ENCODE measurements around the gene STARD10. TPM values are rescaled to one million over a fixed set of nuclear protein-coding genes. Genes with fewer than 3 reads are reported as not detected.

Gene STARD10
- total and polyA plus RNA-seq, 2 of the 8 experiments (the other 6 are each of a cell fraction or from before 2014, with no cell fraction given) = 23.7 to 35.7 TPM

GRCh38 chr11:72842653-72843330, 48.9 kb upstream of the STARD10 start:
- Histone ChIP-seq H3K56ac (replicated peaks; ENCODE audit: insufficient read length, low read depth, low read length) (no peak overlapping the region), H3K9ac (replicated peaks in 1 of 4; ENCODE audit: extremely low read depth in 1 of 4, low read depth in 3 of 4, low read length in 3 of 4) (no peak overlapping the region), H3K27ac (ENCODE audit: low read depth, low read length) (no peak overlapping the region), H3K14ac (ENCODE audit: insufficient read length) (no peak overlapping the region), H2AK5ac (ENCODE audit: low read depth, low read length) (no peak overlapping the region), H3K9me3 (ENCODE audit: insufficient read depth in 2 of 2, low read depth in 1 of 2, low read length in 1 of 2) (no peaks in the 10 kb centered on the region), H3K18ac (ENCODE audit: extremely low read depth, low read length) (no peak overlapping the region), H2BK120ac (replicated peaks; ENCODE audit: low read depth, low read length) (no peak overlapping the region), H3K27me3 (replicated peaks in 1 of 4; ENCODE audit: control insufficient read depth in 3 of 4, extremely low read depth in 1 of 4, insufficient read depth in 3 of 4, low read length in 3 of 4) (no peaks in the 10 kb centered on the region), H3K23ac (ENCODE audit: insufficient read length) (no peak overlapping the region), H4K5ac (ENCODE audit: insufficient read length, low read depth, low read length) (no peak overlapping the region), H3K79me2 (ENCODE audit: control insufficient read depth in 1 of 2, insufficient read depth in 2 of 2, low read length in 2 of 2) (no peaks in the 10 kb centered on the region), H4K91ac (replicated peaks; ENCODE audit: insufficient read length, low read length) (no peak overlapping the region), H2BK5ac (ENCODE audit: low read depth, low read length) (no peak overlapping the region), H4K8ac (ENCODE audit: extremely low read depth, insufficient read depth, low read length) (no peak overlapping the region), H4K20me1 (replicated peaks in 1 of 2; ENCODE audit: control insufficient read depth in 1 of 2, insufficient read depth in 2 of 2, low read length in 2 of 2) (no peaks in the 10 kb centered on the region), H3K79me1 (ENCODE audit: low read depth, low read length) (no peaks in the 10 kb centered on the region), H3K36me3 (ENCODE audit: control insufficient read depth in 2 of 4, insufficient read depth in 4 of 4, low read length in 3 of 4) (no peaks in the 10 kb centered on the region), H2BK15ac (ENCODE audit: low read length) (no peak overlapping the region), H3K4me2 (ENCODE audit: insufficient read depth in 1 of 2, low read depth in 2 of 2, low read length in 2 of 2) (no peak overlapping the region), H3K4me1 (replicated peaks in 1 of 4; ENCODE audit: control insufficient read depth in 3 of 4, insufficient read depth in 4 of 4, low read length in 3 of 4) (no peaks in the 10 kb centered on the region), H3K23me2 (ENCODE audit: low read depth, low read length) (no peaks in the 10 kb centered on the region), H2BK12ac (ENCODE audit: low read depth, low read length) (no peak overlapping the region), H2AFZ (ENCODE audit: low read length) (no peak overlapping the region), H3K4me3 (ENCODE audit: extremely low read depth in 1 of 4, insufficient read depth in 2 of 4, low read depth in 3 of 4, low read length in 4 of 4) (no peak overlapping the region), H2BK20ac (ENCODE audit: low read length) (no peak overlapping the region), H3K4ac (replicated peaks; ENCODE audit: insufficient read length, low read depth, low read length) (no peak overlapping the region)
- POLR2A ChIA-PET (ENCODE audit: partially characterized antibody) = no interaction called here
- FAIRE-seq = no peak
- 87% methylated on average over 14 of the region's 14 CpGs; no CpG with 5 or more reads in 1 of the 2 experiments for WGBS, 2 experiments (ENCODE audit: extremely low coverage in 1 of 2, insufficient coverage in 1 of 2, insufficient read length in 1 of 2, insufficient replicate concordance in 2 of 2, low coverage in 1 of 2, low lambda C conversion rate in 2 of 2, missing lambda C conversion rate in 1 of 2)
- CTCF ChIA-PET (ENCODE audit: partially characterized antibody) = interaction anchor here (2.7 kb wide), 1 partner anchor 11 kb away, joined by 34 read pairs; no protein-coding TSS in a partner anchor
- DNase-seq (ENCODE audit: low read depth in 1 of 2, low spot score in 2 of 2) = no peak
- TF ChIP-seq CTBP2 (IDR thresholded peaks at IDR 0.05; ENCODE audit: borderline replicate concordance, insufficient read depth, insufficient read length, low read length) (no peak), EZH2 (IDR thresholded peaks at IDR 0.05; ENCODE audit: low read depth, low read length, severe bottlenecking) (no peak), KDM1A (IDR thresholded peaks at IDR 0.05; ENCODE audit: borderline replicate concordance, low read length) (no peak), RXRA (IDR thresholded peaks at IDR 0.05; ENCODE audit: insufficient read depth, low read depth, low read length) (no peak), YY1 (IDR thresholded peaks at IDR 0.05; ENCODE audit: low read depth, low read length) (no peak), SIX5 (IDR thresholded peaks at IDR 0.05; ENCODE audit: low read depth, low read length) (no peak), GABPA (IDR thresholded peaks at IDR 0.05; ENCODE audit: borderline replicate concordance, insufficient read depth, low read length) (no peak), JUND (IDR thresholded peaks at IDR 0.05; ENCODE audit: low read length) (no peak), CTCF (IDR thresholded peaks at IDR 0.05; ENCODE audit: control extremely low read depth in 1 of 3, insufficient read depth in 1 of 3, low read depth in 1 of 3, low read length in 3 of 3) (no peak), BACH1 (IDR thresholded peaks at IDR 0.05; ENCODE audit: low read length) (no peak)

Data from H1 (cell line).